NCI-H82 (cell line): ENCODE measurements around the gene LTA.

Source experiments
- DNase-seq: peaks from one replicate; lab custom pipeline; 2025; lab: John Stamatoyannopoulos, UW

The LTA gene, protein sequence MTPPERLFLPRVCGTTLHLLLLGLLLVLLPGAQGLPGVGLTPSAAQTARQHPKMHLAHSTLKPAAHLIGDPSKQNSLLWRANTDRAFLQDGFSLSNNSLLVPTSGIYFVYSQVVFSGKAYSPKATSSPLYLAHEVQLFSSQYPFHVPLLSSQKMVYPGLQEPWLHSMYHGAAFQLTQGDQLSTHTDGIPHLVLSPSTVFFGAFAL

DNA sequence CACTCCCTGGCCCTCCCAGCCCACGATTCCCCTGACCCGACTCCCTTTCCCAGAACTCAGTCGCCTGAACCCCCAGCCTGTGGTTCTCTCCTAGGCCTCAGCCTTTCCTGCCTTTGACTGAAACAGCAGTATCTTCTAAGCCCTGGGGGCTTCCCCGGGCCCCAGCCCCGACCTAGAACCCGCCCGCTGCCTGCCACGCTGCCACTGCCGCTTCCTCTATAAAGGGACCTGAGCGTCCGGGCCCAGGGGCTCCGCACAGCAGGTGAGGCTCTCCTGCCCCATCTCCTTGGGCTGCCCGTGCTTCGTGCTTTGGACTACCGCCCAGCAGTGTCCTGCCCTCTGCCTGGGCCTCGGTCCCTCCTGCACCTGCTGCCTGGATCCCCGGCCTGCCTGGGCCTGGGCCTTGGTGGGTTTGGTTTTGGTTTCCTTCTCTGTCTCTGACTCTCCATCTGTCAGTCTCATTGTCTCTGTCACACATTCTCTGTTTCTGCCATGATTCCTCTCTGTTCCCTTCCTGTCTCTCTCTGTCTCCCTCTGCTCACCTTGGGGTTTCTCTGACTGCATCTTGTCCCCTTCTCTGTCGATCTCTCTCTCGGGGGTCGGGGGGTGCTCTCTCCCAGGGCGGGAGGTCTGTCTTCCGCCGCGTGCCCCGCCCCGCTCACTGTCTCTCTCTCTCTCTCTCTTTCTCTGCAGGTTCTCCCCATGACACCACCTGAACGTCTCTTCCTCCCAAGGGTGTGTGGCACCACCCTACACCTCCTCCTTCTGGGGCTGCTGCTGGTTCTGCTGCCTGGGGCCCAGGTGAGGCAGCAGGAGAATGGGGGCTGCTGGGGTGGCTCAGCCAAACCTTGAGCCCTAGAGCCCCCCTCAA, at the start of gene LTA:
LTA (plus strand) TSS at position 249 of the 871 bp plus-strand sequence; CDS start at position 703, 454 bp downstream.
- DNase-seq = no peak

DNA sequence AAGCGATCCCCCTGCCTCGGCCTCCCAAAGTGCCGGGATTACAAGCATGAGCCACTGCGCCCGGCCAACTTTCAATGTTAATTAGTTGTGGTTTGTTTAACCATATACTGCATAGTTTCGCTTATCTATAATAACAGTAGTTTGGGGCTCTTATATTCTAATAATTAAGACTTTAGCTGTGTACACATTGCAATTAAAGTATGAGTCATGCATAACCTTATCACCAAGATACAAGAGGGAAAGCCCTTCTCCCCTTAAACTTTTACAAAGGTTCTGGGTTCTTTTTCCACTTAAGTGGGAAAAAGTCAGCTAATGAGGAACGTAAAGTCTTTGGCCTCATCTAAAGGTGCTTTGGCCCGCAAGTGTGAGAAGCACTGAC, 46.5 kb upstream of the LTA start:
- DNase-seq = no peak

DNA sequence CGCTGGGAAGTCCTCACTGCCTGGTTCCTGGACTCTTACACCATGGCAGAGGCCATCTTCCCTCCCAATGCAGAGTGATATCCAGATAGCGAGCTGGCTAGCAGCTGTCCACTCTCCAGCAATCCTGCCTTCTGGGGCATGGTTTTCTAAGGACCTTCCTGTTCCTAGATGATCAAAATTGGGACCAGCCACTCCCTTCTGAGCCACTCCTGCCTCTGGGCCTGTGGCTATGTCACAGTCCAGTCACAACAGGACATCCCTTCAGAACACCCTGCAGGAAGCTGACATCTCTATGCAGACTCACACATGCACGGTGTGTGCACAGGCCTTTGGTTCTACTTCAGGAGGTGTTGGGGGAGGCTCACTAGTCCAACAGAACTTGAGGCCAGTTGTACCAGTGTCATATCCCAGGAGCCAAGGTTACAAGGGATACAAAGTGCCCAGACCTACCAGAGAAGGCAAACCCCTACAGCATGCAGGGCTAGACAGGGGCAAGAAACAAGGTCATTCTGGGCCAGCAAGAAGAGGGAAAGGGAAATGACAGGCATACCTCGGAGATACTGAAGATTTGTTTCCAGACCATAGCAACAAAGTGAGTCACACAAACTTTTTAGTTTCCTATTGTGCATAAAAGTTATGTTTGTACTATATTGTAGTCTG, 46.0 kb upstream of the LTA start:
- DNase-seq = no peak

DNA sequence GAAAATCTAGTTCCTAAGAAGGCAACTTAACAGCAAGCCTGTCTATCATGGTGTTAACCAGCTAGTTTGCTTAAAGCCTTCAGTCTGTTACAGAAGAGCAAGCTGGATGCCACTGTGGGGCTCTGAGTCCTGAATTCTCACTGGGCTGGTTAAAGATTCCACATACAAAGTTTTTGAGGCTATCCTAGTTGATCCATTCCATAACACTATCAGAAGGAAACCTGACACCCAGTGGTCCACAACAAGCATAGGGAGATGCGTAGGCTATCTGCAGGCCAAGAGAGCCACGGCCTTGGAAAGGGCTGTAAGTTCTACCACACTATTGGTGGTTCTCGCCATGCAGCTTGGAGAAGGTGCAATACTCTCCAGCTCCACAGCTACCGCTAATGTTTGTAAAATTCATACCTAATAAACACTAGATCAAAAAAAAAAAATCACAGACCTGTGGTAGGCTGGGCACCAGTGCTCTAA, 43.7 kb upstream of the LTA start:
- DNase-seq = peak; percentile 30

DNA sequence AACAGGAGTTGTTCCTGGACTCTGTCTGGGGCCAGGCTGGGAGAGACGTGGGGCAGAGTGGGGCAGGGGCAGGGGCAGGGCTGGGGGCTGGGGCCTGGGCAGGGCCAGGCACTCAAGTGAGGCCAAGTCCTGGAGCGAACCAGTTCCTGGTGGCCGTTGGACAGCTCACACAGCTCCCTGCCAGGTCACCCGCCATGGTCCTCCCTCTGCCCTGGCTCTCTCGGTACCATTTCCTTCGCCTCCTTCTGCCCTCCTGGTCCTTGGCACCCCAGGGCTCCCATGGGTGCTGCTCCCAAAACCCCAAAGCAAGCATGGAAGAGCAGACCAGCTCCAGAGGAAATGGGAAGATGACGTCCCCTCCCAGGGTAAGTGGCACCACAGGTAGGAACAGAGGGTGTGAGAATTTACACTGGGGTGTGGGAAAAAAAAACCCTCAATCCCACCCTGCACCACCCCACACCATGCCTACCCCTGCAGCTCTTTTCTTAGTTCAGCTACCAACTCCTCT, 43.2 kb upstream of the LTA start, which contains the start of gene MCCD1:
MCCD1 (plus strand) TSS at position 142 of the 508 bp plus-strand sequence; CDS start at position 195, 53 bp downstream.
- no peak for DNase-seq

DNA sequence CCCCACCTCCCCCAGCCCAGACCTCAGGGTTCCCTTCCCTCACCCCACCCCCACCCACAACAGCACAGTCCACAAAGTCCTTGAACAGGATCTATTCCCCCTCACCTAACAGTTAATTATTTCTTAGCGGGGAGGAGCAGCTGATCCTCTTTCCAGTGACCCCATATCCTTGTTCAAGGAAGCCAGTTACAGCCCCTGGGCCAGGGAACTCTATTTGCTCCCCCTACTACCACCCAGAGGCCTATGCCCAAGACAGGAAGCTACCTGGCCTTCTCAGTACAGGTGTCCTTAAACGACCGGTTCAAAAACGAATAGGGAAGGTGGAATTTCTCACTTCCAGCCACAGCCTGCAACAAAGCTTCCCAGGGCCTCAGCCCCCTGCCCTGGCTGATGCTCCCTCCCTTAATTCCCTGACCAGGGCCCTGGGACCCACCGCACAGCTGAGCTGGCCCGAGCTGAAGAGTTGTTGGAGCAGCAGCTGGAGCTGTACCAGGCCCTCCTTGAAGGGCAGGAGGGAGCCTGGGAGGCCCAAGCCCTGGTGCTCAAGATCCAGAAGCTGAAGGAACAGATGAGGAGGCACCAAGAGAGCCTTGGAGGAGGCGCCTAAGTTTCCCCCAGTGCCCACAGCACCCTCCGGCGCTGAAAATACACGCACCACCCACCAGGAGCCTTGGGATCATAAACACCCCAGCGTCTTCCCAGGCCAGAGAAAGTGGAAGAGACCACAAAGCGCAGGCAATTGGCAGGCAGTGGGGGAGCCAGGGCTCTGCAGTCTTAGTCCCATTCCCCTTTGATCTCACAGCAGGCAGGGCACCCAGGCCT, 42.5 kb upstream of the LTA start:
- DNase-seq = peak; percentile 46

DNA sequence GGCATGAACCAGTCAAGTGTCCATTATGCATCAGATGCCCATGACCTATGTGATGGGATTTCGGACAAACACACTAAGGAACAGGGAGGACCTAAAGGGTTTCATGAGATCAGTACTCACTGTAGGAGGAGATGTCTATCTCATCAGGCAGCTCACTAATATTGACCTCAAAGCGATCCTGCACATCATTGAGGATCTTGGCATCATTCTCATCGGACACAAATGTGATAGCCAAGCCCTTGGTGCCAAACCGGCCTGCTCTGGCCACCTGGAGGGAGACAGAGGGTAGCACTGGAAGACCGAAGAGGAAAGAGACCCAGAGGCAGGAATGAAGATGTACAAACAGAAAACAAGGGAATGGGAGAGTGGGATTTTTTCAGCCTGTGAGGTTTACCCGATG, 41.4 kb upstream of the LTA start:
- no peak for DNase-seq

DNA sequence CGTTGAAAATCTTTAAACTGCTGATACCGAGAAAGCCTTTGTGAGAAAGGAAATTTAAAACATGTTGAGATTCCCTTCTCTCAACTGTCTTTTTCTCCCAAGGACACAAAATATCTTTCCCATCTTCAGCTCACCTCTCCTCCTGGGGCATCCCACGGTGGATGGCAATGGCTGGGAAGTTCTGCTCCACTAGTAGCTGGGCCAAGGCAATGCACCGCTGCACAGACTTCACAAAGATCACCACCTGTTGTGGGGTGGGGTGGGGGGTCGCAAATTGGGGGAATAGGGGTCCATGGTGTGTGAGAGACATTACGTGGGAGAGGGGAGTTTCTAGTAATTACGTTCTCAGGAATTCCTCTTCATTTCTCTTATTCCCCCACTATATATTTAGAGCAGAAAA, 40.9 kb upstream of the LTA start:
- DNase-seq = no peak

DNA sequence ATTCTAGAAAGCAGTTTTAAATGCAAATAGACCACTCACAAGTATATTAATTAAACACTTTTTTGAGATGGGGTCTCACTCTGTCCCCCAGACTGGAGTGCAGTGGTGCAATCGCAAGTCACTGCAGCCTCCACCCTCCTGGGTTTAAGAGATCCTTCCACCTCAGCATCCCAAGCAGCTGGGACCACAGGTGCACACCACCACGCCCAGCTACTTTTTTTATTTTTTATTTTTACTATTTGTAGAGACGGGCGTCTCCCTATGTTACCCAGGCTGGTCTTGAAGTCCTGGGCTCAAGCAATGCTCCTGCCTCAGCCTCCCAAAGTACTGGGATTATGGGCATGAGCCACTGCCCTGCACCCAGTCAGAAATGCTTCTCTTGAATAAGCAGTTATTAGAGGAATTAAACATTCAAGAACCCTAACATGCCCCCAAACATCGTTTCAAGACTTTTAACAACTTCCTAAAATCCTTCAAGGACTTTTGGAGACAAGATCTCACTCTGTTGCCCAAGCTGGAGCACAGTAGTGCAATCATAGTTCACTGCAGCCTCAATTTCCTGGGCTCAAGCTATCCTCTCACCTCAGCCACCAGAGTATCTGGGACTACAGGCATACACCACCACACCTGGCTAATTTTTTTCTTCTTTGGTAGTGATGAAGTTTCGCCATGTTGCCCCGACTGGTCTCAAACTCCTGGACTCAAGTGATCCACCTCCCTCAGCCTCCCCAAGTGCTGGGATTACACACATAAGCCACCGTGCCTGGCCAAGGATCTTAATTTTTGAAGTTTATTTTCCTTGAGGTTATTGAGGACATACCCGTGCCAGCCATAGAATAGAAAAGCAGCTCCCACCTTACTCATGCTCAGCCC, 40.1 kb upstream of the LTA start:
- no peak for DNase-seq

DNA sequence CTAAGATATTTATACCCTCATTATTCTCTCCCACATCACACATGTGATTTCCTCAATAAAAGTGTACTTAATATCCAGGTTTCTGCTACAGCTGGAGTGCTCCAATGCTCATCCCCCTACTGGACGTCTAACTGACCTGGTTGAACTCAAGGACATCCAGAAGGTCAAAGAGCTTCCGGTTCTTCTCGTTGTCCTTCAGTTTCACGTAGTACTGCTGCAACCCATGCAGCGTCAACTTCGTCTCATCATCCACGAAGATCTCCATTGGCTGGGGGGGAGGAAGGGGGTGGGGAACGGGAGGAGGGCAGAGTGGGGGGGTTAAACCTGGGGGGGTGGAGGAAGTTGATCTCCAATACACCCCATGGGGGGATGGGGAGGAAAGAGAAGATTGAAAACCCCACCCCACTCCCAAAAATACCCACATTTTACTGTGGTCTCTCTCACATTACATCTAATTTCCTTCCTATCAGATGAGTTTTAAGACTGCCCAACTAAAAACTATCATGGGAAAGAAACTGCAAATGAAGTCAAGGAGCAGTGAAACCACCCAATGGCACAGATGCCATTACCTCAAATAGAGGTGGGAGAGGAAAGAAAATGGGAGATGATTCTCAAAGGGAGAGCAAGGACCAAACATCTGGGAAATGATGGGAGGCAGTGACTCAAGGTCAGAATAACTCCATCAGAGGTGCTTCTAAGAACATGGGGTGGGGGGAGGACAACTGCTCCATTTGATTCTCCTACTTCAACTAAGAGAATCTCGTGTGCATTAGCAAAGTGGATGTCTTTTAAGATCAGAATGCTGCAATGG, 39.2 kb upstream of the LTA start:
- no peak for DNase-seq

DNA sequence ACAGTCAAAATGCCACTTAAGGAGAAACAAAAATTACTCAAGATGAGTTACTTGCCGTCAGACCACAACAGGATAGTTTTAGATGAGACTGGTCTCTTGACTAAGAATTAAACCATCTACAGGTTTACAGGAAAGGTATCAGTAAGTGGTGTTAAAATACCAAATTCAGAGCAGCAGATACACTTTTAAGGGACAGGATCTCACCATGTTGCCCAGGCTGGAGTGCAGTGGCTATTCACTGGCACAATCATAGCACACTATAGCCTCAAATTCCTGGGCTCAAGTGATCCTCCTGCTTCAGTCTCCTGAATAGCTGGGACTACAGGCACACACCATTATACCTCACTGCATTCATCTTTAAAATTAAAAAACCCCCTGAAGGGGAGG, 38.6 kb upstream of the LTA start:
- no peak for DNase-seq

DNA sequence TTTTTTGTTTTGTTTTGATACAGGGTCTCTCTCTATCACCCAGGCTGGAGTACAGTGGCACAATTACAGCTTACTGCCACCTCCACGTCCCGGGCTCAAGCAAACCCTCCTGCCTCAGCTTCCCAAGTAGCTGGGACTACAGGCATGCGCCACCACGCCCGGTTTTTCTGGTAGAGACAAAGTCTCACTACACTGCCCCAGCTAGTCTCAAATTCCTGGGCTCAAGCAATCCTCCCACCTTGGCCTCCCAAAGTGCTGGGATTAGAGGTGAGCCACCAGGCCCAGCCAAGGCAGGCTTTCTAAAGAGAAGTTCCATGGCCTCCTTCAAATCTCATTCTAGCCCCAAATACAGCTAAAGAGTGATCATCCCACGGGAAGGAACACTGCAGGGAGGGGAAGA, 38.1 kb upstream of the LTA start:
- no peak for DNase-seq

DNA sequence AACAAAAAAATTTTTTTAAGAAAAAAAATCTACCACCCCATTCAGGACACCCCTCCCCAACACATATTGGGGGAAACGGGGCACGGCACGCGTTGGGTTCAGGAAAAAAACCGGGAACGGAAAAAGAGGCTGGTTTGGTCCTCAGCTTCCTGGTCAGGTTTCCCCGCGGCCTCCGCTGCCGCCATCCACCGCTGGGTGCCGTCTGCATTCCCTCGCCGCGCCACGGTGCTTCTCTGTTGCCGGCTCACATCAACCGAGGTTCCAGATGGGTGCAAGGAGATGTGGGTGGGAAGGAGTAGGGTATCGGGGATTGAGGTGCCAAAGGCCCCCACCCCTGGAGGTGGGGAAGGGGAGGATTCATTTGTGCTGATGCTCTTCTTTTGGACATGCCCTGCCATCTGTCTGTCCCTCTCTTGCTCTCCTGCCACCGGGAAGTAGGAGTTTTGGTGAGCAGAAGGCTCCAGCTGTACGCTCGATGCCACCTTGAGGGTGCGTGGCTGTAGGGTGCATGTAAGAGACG, 37.5 kb upstream of the LTA start:
- DNase-seq = no peak

DNA sequence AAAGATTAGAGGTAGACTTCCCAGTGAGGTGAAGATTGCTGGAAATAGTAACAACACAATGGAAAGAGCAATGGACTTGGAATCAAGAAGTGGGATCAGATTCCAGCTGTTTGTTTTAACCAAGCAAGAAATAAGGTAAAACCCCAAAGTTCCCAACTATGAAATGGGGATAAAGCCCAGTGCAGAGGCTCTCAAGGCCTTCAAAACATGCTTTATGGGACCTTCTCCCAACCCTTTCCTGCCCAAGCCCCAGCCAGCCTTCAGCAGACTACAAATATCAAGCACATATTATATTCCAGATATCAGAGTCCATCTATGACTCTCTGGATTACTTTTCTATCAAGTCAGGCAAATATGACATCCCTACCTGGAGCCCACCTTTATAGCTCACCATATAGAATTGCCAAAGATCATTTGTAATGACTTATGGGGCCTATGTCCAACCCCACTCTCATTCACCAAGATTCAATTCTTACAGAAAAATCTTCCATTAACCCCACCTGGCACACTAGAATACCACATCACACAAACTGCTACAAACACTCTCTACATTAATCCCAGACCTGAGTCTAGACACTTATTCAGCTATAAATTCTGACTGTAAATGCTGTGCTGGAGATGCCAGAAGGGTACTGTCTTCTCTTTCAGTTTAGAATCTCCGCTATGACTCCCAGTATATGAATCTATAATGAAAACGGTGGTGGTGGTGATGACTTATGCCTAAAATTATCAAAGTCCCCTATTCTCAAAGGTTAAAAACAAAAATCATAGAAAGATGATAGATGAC, 36.4 kb upstream of the LTA start:
- DNase-seq = no peak

DNA sequence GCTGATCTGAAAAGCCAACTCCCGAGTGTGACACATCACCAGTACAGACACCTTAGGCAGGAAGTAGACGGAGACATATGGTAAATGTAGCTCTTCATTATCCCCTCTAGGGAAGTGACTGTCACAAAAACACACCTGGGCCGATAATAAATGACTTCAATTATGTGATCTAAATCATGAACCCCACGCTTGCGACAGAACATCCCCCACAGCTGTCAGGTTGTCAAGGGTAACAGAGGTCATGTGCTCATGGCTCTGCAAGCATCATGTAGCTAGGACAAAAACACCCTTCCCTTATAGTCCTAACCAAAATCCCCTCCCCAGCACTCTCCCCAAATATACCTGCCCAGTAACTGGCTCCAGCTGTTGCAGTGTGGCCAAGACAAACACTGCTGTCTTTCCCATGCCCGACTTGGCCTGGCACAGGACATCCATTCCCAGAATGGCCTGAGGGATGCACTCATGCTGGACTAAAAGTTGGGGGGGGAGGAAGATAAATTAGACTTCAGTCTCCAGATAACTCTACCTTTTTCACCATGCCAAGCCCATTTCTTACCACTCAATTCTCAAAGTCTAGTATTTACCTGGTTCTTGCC, 33.2 kb upstream of the LTA start:
- DNase-seq = no peak

DNA sequence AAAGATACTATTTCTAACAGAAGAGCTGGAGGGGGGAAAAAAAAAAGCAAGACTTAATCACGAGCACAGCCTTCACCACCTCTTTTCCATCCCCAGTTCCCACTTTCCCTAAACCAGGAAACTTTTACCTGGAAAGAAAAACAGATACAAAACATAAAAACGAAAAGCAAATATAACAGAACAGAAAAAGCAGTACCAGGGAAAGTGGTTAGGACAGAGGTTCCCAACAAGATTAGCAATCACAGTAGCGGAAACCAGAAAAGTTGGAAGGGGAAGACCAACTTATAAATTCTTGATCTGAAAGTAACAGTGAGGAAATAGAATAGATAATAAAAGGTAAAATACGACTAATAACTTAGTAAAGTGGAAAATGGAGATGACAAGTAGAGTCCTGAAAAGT, 31.4 kb upstream of the LTA start:
- no peak for DNase-seq

DNA sequence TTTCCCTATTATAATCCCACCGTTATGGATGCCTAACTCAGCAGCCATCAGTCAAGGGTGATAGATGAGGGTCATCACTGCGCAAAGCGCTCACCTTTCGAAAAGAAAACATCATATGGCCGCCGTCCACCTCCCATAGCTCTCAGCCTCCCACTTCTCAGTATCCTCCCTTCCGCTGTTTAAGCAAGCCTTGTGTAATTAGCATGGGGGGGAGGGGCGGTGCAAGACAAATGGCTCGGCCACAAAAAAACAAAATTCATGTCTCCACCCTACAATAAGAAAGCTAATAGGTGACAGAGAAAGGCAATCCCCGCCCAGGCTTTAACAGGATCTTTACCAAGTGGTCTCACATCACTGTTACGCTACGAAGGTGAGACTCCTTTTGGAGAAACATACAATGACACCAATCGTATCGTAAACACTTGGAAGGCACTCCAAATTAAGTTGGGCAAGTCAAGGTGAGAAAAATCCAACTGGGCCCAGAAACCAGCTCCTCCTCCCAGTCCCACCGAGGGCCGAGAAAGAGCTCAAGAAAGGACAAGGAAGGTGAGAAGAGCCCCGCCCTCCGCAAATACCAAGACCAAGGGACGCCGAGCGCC, 30.9 kb upstream of the LTA start:
- peak; percentile 68 for DNase-seq
